Trophoblast cell (in vitro differentiated cells and primary cell): Measurements from ENCODE around the gene COL4A3.
A peak's percentile ranks its signal among the peaks of the same experiment; 100 is the strongest.

Experiments
- DNase-seq, 2 donors: peaks; one replicate each; pipeline ENCODE4 v3.0.0-alpha.2; 2016
- H2AFZ ChIP-seq: 2 replicates; pipeline ENCODE4 v1.6.1; 2013; ENCODE audit warnings: low read length, moderate library complexity, mild to moderate bottlenecking; ENCODE audit not compliant: insufficient read depth, poor library complexity
- H2AK5ac ChIP-seq: 2 replicates; pipeline ENCODE4 v1.6.1; 2013; ENCODE audit warnings: mild to moderate bottlenecking, low read length
- H2BK120ac ChIP-seq: 2 replicates; pipeline ENCODE4 v1.6.1; 2013; ENCODE audit warnings: low read length, mild to moderate bottlenecking, moderate library complexity; ENCODE audit not compliant: insufficient read depth, poor library complexity
- H2BK12ac ChIP-seq: 2 replicates; pipeline ENCODE4 v1.6.1; 2013; ENCODE audit warnings: mild to moderate bottlenecking, low read length, moderate library complexity
- H2BK5ac ChIP-seq: 2 replicates; pipeline ENCODE4 v1.6.1; 2013; ENCODE audit warnings: low read length, low read depth, moderate library complexity, mild to moderate bottlenecking; ENCODE audit not compliant: poor library complexity
- H3K14ac ChIP-seq: 2 replicates; pipeline ENCODE4 v1.6.1; 2013; ENCODE audit warnings: mild to moderate bottlenecking, low read length
- H3K18ac ChIP-seq: 2 replicates; pipeline ENCODE4 v1.6.1; 2013; ENCODE audit warnings: mild to moderate bottlenecking, low read length
- H3K23ac ChIP-seq: 2 replicates; pipeline ENCODE4 v1.6.1; 2013; ENCODE audit warnings: low read length
- H3K27ac ChIP-seq: 2 replicates; pipeline ENCODE4 v1.5.1; 2013; ENCODE audit warnings: low read depth, mild to moderate bottlenecking, inconsistent platforms, low read length, moderate library complexity
- H3K27me3 ChIP-seq: 2 replicates; pipeline ENCODE4 v1.6.1; 2013; ENCODE audit warnings: inconsistent platforms, mild to moderate bottlenecking, low read length, moderate library complexity; ENCODE audit not compliant: insufficient read depth
- H3K36me3 ChIP-seq, 2 experiments: 1 replicate in 1 of 2; 2 replicates in 1 of 2; pipeline ENCODE4 v1.6.1; 2013; ENCODE audit warnings: low read length in 2 of 2, mild to moderate bottlenecking in 2 of 2, moderate library complexity in 1 of 2; ENCODE audit not compliant: insufficient read depth in 2 of 2, control insufficient read depth in 1 of 2
- H3K4ac ChIP-seq: 2 replicates; pipeline ENCODE4 v1.6.1; 2013; ENCODE audit warnings: low read depth, mild to moderate bottlenecking, low read length, moderate library complexity
- H3K4me1 ChIP-seq, 2 experiments: 1 replicate in 1 of 2; 2 replicates in 1 of 2; pipeline ENCODE4 v1.6.1; 2013; ENCODE audit warnings: low read length in 2 of 2, mild to moderate bottlenecking in 2 of 2, moderate library complexity in 1 of 2; ENCODE audit not compliant: insufficient read depth in 2 of 2, control insufficient read depth in 1 of 2
- H3K4me2 ChIP-seq: 2 replicates; pipeline ENCODE4 v1.6.1; 2013; ENCODE audit warnings: inconsistent platforms, mild to moderate bottlenecking, low read length, moderate library complexity
- H3K4me3 ChIP-seq: 2 replicates; pipeline ENCODE4 v1.5.1; 2013; ENCODE audit warnings: mild to moderate bottlenecking, low read depth, low read length, inconsistent platforms
- H3K79me1 ChIP-seq: one replicate; pipeline ENCODE4 v1.6.1; 2013; ENCODE audit warnings: low read length
- H3K79me2 ChIP-seq: 2 replicates; pipeline ENCODE4 v1.6.1; 2013; ENCODE audit warnings: low read length, mild to moderate bottlenecking; ENCODE audit not compliant: control insufficient read depth, insufficient read depth, poor library complexity
- H3K9ac ChIP-seq: 2 replicates; pipeline ENCODE4 v1.6.1; 2013; ENCODE audit warnings: mild to moderate bottlenecking, low read length
- H3K9me3 ChIP-seq: 2 replicates; pipeline ENCODE4 v1.6.1; 2013; ENCODE audit warnings: low read depth, mild to moderate bottlenecking, control low read depth, inconsistent platforms, low read length; ENCODE audit not compliant: insufficient read depth
- H4K12ac ChIP-seq: 2 replicates; pipeline ENCODE4 v1.6.1; 2013; ENCODE audit warnings: low read depth, mild to moderate bottlenecking, low read length, moderate library complexity
- H4K8ac ChIP-seq: 2 replicates; pipeline ENCODE4 v1.6.1; 2013; ENCODE audit warnings: low read depth, mild to moderate bottlenecking, low read length, moderate library complexity
- H4K91ac ChIP-seq: one replicate; pipeline ENCODE4 v1.6.1; 2013; ENCODE audit warnings: low read depth, mild to moderate bottlenecking, low read length, moderate library complexity
- WGBS: extraction: QIAGEN DNeasy Blood & Tissue Kit; methylation state at CpG from one replicate; pipeline ENCODE4 v1.1.7; 2013; ENCODE audit warnings: missing lambda C conversion rate; ENCODE audit not compliant: insufficient read length, insufficient coverage; ENCODE audit errors: extremely low coverage; 5-methylcytosine and 5-hydroxymethylcytosine counted together

The COL4A3 gene

DNA sequence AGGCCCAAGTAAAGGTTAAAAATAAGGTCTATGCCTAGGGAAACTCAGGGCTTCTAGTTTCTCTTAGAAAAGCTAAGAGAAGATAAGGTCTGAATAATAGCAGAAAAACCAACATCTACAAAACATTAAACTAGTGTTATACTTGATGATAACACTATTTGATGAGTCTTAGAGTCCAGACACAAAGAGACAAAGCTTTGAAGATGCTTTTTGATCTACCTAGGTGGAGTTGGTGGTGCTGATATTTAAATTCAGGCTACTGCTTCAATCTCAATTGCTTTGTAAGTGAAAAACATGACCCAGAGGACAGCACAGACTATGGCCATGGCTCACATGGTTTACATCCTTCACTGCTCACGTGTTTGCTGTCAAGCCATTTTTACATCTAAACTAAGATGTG, 148.9 kb downstream of the COL4A3 start:
- Histone ChIP-seq H3K79me1 (no peaks in the 10 kb centered on the region), H2BK12ac (no peak overlapping the region), H3K9ac (no peak overlapping the region), H3K4ac (no peak overlapping the region), H3K79me2 (no peaks in the 10 kb centered on the region), H2AK5ac (no peak overlapping the region), H3K23ac (no peak overlapping the region), H3K36me3 (no peaks in the 10 kb centered on the region), H3K4me1 (peaks cover 0 to 7% of the 10 kb centered on the region in 2 experiments), H2BK5ac (no peak overlapping the region), H2BK120ac (no peak overlapping the region), H3K27ac (no peak overlapping the region), H4K12ac (no peak overlapping the region), H3K14ac (no peak overlapping the region), H3K4me2 (no peak overlapping the region), H4K91ac (no peak overlapping the region), H3K27me3 (no peaks in the 10 kb centered on the region), H4K8ac (no peak overlapping the region), H2AFZ (no peak overlapping the region), H3K18ac (no peak overlapping the region), H3K4me3 (no peak overlapping the region), H3K9me3 (no peaks in the 10 kb centered on the region)
- no CpG with 5 or more reads among the region's 1 CpG for WGBS
- DNase-seq = no peak

GRCh38 chr2:227317834-227318233, 153.4 kb downstream of the COL4A3 start:
- no peak overlapping the region for H3K14ac ChIP-seq
- WGBS = no CpG with 5 or more reads among the region's 2 CpGs
- H4K12ac ChIP-seq = no peak overlapping the region

GRCh38 chr2:227320305-227321094, 156.1 kb downstream of the COL4A3 start:
- Histone ChIP-seq H3K36me3 (no peaks in the 10 kb centered on the region), H2BK12ac (no peak overlapping the region), H3K79me1 (peaks cover 6% of the 10 kb centered on the region), H4K12ac (no peak overlapping the region), H3K27me3 (no peaks in the 10 kb centered on the region), H3K9me3 (peaks cover 6% of the 10 kb centered on the region), H2BK5ac (no peak overlapping the region), H2BK120ac (no peak overlapping the region), H3K4me2 (no peak overlapping the region), H3K27ac (no peak overlapping the region), H2AFZ (no peak overlapping the region), H3K4ac (no peak overlapping the region), H3K23ac (no peak overlapping the region), H3K14ac (no peak overlapping the region), H3K18ac (peak overlapping the region; percentile 3), H3K4me1 (no peaks in the 10 kb centered on the region), H4K8ac (peak overlapping the region; percentile 16), H3K79me2 (peaks cover 6% of the 10 kb centered on the region), H2AK5ac (no peak overlapping the region), H3K4me3 (no peak overlapping the region), H3K9ac (no peak overlapping the region), H4K91ac (no peak overlapping the region)
- no peak for DNase-seq
- no CpG with 5 or more reads among the region's 33 CpGs for WGBS

More at GRCh38 chr2:227317834-227318233, 153.4 kb downstream of the COL4A3 start:
- H2AFZ ChIP-seq = no peak overlapping the region
- H3K4me1 ChIP-seq = no peaks in the 10 kb centered on the region
- no peak overlapping the region for H2BK5ac ChIP-seq
- no peak overlapping the region for H3K4ac ChIP-seq
- no peak overlapping the region for H3K4me3 ChIP-seq
- H4K91ac ChIP-seq = no peak overlapping the region
- H2BK120ac ChIP-seq = no peak overlapping the region
- H3K27ac ChIP-seq = no peak overlapping the region
- H4K8ac ChIP-seq = no peak overlapping the region
- H3K79me2 ChIP-seq = no peaks in the 10 kb centered on the region
- H3K23ac ChIP-seq = no peak overlapping the region
- peaks cover 6% of the 10 kb centered on the region for H3K9me3 ChIP-seq
- no peak for DNase-seq
- no peak overlapping the region for H2BK12ac ChIP-seq
- no peaks in the 10 kb centered on the region for H3K79me1 ChIP-seq
- H2AK5ac ChIP-seq = no peak overlapping the region
- H3K36me3 ChIP-seq = no peaks in the 10 kb centered on the region
- H3K9ac ChIP-seq = no peak overlapping the region
- no peak overlapping the region for H3K4me2 ChIP-seq
- H3K27me3 ChIP-seq = no peaks in the 10 kb centered on the region
- H3K18ac ChIP-seq = no peak overlapping the region

DNA sequence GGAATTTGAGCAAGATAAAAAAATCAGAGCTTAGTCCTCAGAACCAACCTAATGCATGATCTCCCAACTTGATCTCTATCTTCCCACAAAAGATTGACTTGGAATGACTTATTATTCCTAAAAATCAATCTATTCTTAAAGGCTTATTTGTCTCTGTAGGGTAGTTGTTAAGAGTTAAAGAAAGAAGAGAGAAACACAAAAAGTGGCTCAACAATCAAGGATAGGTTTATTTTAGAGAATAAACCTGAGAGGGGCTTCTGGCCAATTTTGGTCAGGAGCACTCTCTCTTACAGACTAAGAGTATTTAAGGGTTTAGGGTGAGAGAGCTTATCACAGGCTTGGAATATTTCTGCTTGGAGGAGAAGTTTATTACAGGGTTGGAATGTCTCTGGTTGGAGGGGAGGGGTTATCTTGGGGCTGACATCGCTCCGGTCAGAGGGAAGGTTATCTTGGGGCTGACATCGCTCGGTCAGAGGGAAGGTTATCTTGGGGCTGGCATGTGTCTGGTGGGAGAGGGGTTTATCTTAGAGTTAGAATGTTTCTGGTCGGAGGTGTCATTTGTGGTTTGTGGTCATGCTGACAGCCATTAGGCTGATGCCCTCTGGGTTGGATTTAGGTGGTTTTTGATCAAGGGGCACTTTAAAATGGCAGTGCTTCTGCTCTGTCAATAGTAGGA, 158.2 kb downstream of the COL4A3 start:
- H3K4me3 ChIP-seq = no peak overlapping the region
- no peak overlapping the region for H3K23ac ChIP-seq
- no peaks in the 10 kb centered on the region for H3K4me1 ChIP-seq
- no peaks in the 10 kb centered on the region for H3K27me3 ChIP-seq
- no peak overlapping the region for H2AFZ ChIP-seq
- no peak overlapping the region for H4K12ac ChIP-seq
- no peak overlapping the region for H2BK12ac ChIP-seq
- DNase-seq = no peak
- H3K4me2 ChIP-seq = no peak overlapping the region
- no peak overlapping the region for H3K4ac ChIP-seq
- no CpG with 5 or more reads among the region's 5 CpGs for WGBS
- H3K18ac ChIP-seq = no peak overlapping the region
- no peak overlapping the region for H2BK120ac ChIP-seq
- no peak overlapping the region for H2BK5ac ChIP-seq
- no peak overlapping the region for H4K91ac ChIP-seq
- H3K79me2 ChIP-seq = peaks cover 8% of the 10 kb centered on the region
- H4K8ac ChIP-seq = no peak overlapping the region
- H3K27ac ChIP-seq = no peak overlapping the region
- H3K9ac ChIP-seq = no peak overlapping the region
- H3K36me3 ChIP-seq = no peaks in the 10 kb centered on the region
- H3K9me3 ChIP-seq = peaks cover 6% of the 10 kb centered on the region
- H3K14ac ChIP-seq = no peak overlapping the region
- H2AK5ac ChIP-seq = no peak overlapping the region
- H3K79me1 ChIP-seq = peaks cover 6% of the 10 kb centered on the region
